OCI-LY3 (cell line): ENCODE data around the gene OR8J1.

Source experiments
- H2AFZ ChIP-seq: fragments of 200-600, 300-600 bp; shearing (Covaris generic); 2 replicates; pipeline ENCODE4 v1.6.0; 2014; ENCODE audit warnings: antibody characterized with exemption, low read depth, low read length
- H3K27ac ChIP-seq: fragments of 200-600, 300-600 bp; sonication (generic); 2 replicates; pipeline ENCODE4 v1.5.1; 2014; ENCODE audit warnings: mild to moderate bottlenecking, low read length, moderate library complexity, mixed read lengths
- H3K27me3 ChIP-seq: fragments of 200-600, 300-600 bp; sonication (generic); 2 replicates; pipeline ENCODE4 v1.6.1; 2014; ENCODE audit warnings: low read depth, low read length, mixed read lengths
- H3K36me3 ChIP-seq: fragments of 200-600, 300-600 bp; sonication (generic); replicated peaks from 2 replicates; pipeline ENCODE3; 2014; ENCODE audit warnings: low read depth, low read length, mixed read lengths
- H3K4me1 ChIP-seq: fragments of 300-600, 200-600 bp; sonication (generic); 2 replicates; pipeline ENCODE4 v1.6.1; 2014; ENCODE audit warnings: low read length, mixed read lengths
- H3K4me2 ChIP-seq: fragments of 200-600, 300-600 bp; sonication (generic); 2 replicates; pipeline ENCODE4 v1.6.1; 2014; ENCODE audit warnings: low read length, mixed read lengths
- H3K4me3 ChIP-seq: fragments of 300-600, 200-600 bp; sonication (generic); 2 replicates; pipeline ENCODE4 v1.5.1; 2014; ENCODE audit warnings: antibody characterized with exemption, mild to moderate bottlenecking, low read length, moderate library complexity
- H3K79me2 ChIP-seq: fragments of 300-600, 200-600 bp; shearing (Covaris generic); 2 replicates; pipeline ENCODE4 v1.6.1; 2014; ENCODE audit warnings: mild to moderate bottlenecking, low read length, mixed read lengths
- H3K9ac ChIP-seq: fragments of 300-600, 200-600 bp; shearing (Covaris generic); 2 replicates; pipeline ENCODE4 v1.6.0; 2014; ENCODE audit warnings: mild to moderate bottlenecking, low read length, moderate library complexity
- H3K9me3 ChIP-seq: fragments of 200-600, 300-600 bp; shearing (Covaris generic); 2 replicates; pipeline ENCODE4 v1.6.1; 2014; ENCODE audit warnings: low read length, mixed read lengths; ENCODE audit not compliant: insufficient read depth
- H4K20me1 ChIP-seq: fragments of 200-600, 300-600 bp; sonication (generic); 2 replicates; pipeline ENCODE4 v1.6.1; 2016; ENCODE audit warnings: low read length, mixed read lengths; ENCODE audit not compliant: insufficient read depth
- EZH2phosphoT487 ChIP-seq: fragments of 200-600 bp; shearing (Covaris generic); IDR thresholded peaks from 2 replicates; pipeline ENCODE4 v1.6.1; 2018; ENCODE audit warnings: antibody characterized with exemption, mixed run types, low read depth
- TF ChIP-seq, protein P1 (sequence below): fragments of 200-600, 300-600 bp; sonication (generic); IDR thresholded peaks from 2 replicates; pipeline ENCODE4 v1.5.1; 2014; ENCODE audit warnings: antibody characterized with exemption, low read length, low read depth

Gene OR8J1, protein sequence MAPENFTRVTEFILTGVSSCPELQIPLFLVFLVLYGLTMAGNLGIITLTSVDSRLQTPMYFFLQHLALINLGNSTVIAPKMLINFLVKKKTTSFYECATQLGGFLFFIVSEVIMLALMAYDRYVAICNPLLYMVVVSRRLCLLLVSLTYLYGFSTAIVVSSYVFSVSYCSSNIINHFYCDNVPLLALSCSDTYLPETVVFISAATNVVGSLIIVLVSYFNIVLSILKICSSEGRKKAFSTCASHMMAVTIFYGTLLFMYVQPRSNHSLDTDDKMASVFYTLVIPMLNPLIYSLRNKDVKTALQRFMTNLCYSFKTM

DNA sequence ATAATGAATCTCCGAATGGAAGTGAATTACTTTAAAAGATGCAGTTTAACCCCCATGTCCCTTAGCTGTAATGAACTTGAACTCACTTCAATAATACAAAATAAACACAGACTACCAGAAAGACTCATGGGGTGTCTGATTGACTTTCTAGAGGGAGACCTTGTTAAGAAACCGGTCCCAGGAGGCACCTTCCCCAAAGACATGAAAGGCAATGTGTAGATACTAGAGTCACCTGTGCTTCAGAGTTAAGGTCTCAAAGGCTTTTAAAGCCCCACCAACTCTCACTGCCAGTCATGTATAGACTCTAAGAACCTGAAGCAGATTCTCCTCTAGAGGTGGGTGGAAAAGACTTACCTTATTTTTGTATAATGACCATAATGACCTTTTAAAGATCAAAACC, at the start of gene OR8J1:
Gene OR8J1, plus strand, starts transcription at position 301 of the 400 bp plus-strand sequence. CDS start 5,956 bp downstream, outside the sequence.
- H3K79me2 ChIP-seq: no peaks in the 10 kb centered on the region
- H2AFZ ChIP-seq: no peak within 1 kb of the TSS

DNA sequence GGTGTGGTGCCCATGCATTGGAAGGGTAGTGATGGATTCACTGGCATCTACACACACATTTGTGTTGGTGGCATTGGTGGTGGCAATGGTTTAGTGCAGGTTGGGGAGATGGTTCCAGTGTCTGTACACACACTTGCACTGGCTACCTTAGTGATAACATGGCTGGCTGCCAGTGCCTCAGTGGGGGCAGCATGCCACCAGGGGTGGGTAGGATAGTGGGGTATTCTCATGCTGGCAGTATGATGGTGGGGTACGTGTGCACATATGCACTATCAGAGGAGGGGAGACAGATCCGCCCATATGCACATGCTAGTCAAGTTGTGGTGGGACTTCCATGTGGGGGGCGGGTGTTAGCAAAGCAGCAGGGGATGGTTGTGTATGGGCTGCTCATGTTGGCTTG, 46.3 kb upstream of the OR8J1 start:
- H3K9ac ChIP-seq: no peak overlapping the region
- H3K27ac ChIP-seq: no peak overlapping the region
- H3K4me2 ChIP-seq: no peak overlapping the region
- no peaks in the 10 kb centered on the region for H3K4me1 ChIP-seq
- no peaks in the 10 kb centered on the region for H3K27me3 ChIP-seq
- H3K9me3 ChIP-seq: no peaks in the 10 kb centered on the region
- H4K20me1 ChIP-seq: no peaks in the 10 kb centered on the region
- no peaks in the 10 kb centered on the region for H3K79me2 ChIP-seq
- H3K36me3 ChIP-seq: no peaks in the 10 kb centered on the region
- TF ChIP-seq, protein P1, sequence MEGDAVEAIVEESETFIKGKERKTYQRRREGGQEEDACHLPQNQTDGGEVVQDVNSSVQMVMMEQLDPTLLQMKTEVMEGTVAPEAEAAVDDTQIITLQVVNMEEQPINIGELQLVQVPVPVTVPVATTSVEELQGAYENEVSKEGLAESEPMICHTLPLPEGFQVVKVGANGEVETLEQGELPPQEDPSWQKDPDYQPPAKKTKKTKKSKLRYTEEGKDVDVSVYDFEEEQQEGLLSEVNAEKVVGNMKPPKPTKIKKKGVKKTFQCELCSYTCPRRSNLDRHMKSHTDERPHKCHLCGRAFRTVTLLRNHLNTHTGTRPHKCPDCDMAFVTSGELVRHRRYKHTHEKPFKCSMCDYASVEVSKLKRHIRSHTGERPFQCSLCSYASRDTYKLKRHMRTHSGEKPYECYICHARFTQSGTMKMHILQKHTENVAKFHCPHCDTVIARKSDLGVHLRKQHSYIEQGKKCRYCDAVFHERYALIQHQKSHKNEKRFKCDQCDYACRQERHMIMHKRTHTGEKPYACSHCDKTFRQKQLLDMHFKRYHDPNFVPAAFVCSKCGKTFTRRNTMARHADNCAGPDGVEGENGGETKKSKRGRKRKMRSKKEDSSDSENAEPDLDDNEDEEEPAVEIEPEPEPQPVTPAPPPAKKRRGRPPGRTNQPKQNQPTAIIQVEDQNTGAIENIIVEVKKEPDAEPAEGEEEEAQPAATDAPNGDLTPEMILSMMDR: no peak
- no peak for TF ChIP-seq EZH2phosphoT487
- H2AFZ ChIP-seq: no peak overlapping the region
- H3K4me3 ChIP-seq: no peak overlapping the region

More for the DNA sequence above, at the start of gene OR8J1:
- H3K4me1 ChIP-seq: no peaks in the 10 kb centered on the region
- no peaks in the 10 kb centered on the region for H4K20me1 ChIP-seq
- H3K9ac ChIP-seq: no peak within 1 kb of the TSS
- no peak within 1 kb of the TSS for H3K4me2 ChIP-seq
- H3K9me3 ChIP-seq: no peaks in the 10 kb centered on the region
- no peak for TF ChIP-seq EZH2phosphoT487
- TF ChIP-seq, protein P1: no peak
- H3K4me3 ChIP-seq: no peak within 1 kb of the TSS
- no peaks in the 10 kb centered on the region for H3K27me3 ChIP-seq
- H3K36me3 ChIP-seq: no peaks in the 10 kb centered on the region
- H3K27ac ChIP-seq: no peak within 1 kb of the TSS

DNA sequence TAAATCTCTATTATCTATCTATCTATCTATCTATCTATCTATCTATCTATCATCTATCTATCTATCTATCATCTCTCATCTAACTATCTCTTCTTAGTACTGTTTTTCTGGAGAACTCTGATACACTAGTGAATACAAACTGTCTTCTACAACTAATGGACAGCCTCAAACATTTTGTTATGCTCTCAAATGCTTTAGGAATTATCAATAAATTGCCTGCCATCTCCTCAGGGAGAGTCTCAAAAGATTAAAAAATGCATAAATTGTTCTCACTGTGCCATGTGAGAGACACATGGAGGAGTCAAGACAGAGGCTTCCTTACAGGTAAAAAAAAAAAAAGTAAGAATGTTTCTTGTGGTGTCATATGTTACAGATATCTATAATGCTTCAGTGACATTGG, 39.2 kb upstream of the OR8J1 start, which contains the start of gene OR8K3:
Gene OR8K3, plus strand, starts transcription at position 301 of the 400 bp plus-strand sequence. CDS start 3,163 bp downstream, outside the sequence.
- H3K79me2 ChIP-seq: no peaks in the 10 kb centered on the region
- no peaks in the 10 kb centered on the region for H3K4me1 ChIP-seq
- H3K4me3 ChIP-seq: no peak within 1 kb of the TSS
- H3K36me3 ChIP-seq: no peaks in the 10 kb centered on the region
- no peak within 1 kb of the TSS for H3K4me2 ChIP-seq
- no peaks in the 10 kb centered on the region for H4K20me1 ChIP-seq
- no peak within 1 kb of the TSS for H2AFZ ChIP-seq
- no peaks in the 10 kb centered on the region for H3K27me3 ChIP-seq
- H3K9me3 ChIP-seq: no peaks in the 10 kb centered on the region
- TF ChIP-seq, protein P1: no peak
- no peak for TF ChIP-seq EZH2phosphoT487
- H3K9ac ChIP-seq: no peak within 1 kb of the TSS
- no peak within 1 kb of the TSS for H3K27ac ChIP-seq

DNA sequence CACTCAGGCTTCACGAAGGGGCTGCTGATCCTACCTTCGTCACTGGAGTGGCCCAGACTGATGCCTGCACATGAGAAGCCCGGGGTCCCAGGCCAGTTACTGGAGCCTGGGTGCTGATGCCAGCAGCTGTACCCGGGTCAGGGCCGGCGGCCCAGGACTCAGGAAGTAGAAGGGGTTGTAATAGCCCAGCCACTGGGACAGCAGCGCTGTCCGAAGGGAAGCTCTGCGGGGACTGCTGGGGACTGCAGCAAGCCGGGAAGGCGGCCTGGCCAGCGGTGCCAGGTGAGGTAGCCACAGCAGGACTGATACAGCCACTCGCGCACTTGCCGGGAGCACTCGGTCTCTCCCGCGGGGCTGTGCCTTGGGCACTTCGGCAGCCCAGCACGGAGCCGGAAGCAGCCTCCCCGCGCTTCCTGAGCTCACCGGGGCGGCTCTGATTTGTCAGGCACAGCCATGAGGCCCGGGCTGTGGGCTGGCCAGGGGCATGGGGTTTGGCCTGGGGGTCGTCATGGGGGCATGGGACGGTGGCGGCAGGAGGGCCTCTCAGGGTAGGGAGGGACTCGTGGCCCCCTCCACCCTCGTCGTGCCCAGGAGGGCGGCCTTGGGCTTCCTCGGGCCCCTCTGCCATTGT, 22.1 kb upstream of the OR8J1 start:
- Histone ChIP-seq H2AFZ (no peak overlapping the region), H3K9ac (no peak overlapping the region), H4K20me1 (no peaks in the 10 kb centered on the region), H3K36me3 (no peaks in the 10 kb centered on the region), H3K9me3 (no peaks in the 10 kb centered on the region), H3K4me2 (no peak overlapping the region), H3K4me1 (no peaks in the 10 kb centered on the region), H3K27me3 (no peaks in the 10 kb centered on the region), H3K79me2 (no peaks in the 10 kb centered on the region), H3K27ac (no peak overlapping the region), H3K4me3 (no peak overlapping the region)
- TF ChIP-seq, protein P1: no peak
- no peak for TF ChIP-seq EZH2phosphoT487
